COLO668 (cell line): ENCODE data around the gene CTR9.

Experiments
- DNase-seq: peaks from one replicate; lab custom pipeline; 2025; ENCODE audit not compliant: unreplicated experiment; lab: John Stamatoyannopoulos, UW

Gene CTR9

DNA sequence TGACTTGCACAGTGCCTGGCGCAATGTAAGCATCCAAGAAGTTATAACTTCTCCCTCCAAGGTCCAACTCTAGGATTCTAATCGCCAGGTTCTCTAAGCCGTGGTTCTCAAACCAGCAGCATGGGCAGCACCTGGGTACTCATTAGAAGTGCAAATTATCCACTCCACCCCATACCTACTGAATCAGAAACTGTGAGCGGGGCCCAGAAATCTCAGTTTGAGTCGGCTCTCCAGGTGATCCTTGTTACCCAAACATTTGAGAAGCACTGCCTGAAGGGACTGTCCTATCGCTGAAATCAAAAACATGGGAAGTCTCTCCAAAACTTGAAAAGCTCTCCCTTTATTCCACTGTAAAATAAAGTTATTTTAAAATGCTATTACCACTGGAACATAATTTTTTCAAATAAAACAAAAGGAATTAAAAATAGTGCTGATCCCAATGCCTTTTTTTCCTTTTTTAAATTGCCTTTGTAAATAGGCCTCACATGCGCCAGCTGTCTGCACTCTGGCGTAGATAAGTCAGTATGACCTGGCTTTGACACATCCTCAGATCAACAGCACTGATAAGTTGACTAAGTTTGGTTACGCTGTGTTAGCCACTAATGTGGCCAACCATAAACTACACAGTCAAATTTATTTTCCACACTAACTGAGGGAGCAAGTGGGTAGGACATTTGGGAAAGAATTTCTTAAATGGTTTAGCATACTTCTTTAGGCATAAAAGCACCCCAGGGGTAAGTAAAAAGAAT is 8.4 kb upstream of the CTR9 start:
- DNase-seq: no peak

DNA sequence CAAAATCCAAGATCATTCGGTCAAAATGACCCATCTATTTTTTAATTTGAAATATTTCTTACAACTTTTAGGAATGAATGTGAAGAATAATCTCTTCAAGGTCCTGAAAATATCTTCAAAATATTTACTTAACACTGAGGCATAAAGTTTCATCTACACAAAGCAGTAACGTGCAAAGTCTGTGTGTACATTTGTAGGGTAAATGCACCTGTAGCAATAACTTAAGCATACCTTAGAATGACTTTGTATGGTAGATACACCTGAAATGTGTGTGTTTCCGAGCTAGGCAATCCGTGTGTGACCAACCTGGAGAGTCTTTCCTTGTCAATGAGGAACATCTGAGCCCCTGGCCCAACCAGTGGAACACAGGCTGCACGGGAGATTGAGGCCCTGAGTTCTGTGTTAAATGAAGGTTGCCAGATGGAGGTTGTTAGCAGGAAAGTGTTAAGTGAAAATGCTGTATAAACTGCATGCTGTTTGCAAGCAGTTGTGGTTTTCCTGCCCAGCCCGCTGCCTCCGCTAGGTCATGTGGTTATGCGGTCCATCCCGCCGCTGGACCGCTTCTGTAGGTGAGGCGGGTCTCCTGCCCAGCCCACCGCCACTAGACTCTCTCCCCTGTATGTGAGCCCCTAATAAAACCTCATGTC is 7.6 kb upstream of the CTR9 start:
- no peak for DNase-seq

DNA sequence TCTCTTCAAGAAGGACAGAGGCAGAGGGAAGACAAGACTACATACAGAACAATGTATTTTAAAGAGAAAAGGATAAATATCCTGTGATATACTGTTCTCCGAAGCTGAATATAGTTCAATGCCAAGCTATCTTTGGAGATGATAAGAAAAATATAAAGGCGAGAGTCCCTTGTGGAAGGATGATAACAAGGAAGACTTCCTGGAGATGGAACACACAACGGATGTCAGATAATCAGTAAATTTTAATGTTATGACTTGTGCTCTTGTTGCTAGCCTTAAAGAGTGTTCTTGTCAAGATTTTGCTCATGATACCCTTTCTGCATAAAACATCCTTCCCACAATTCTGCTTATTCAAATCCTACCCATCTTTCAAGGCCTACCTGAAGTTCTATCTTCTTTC is 6.8 kb upstream of the CTR9 start:
- no peak for DNase-seq

DNA sequence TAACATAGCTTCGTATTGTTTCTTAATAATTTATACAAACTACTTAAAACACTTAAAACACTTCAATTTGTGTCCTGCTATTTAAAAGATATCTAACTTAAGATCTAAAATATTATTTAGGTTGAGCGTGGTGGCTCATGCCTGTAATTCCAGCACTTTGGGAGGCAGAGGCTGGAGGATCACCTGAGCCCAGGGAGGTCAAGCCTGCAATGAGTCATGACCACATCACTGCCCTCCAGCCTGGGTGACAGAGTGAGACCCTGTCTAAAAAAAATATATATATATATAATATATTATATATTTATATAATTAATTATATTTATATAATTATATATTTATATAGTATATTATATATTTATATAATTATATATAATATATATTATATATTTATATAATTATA is 4.2 kb upstream of the CTR9 start:
- no peak for DNase-seq

DNA sequence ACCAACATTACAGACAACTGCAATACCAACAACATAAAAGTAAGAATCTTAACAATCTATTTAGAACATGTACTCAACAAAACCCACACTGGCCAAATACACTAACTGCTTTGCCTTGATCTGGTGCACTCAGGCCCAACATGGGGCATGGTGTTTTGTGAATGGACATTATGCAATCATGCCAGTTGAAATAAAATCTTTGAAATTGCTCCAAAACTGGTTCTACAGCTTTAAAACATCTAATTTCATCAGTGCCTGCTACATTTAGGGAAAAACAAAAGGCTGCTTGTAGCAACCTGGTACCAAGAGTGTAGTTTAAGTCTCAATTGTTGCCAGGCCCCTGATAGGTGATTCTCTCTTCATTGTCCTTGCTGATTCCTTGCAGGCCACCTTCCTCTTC is 3.3 kb upstream of the CTR9 start:
- no peak for DNase-seq

DNA sequence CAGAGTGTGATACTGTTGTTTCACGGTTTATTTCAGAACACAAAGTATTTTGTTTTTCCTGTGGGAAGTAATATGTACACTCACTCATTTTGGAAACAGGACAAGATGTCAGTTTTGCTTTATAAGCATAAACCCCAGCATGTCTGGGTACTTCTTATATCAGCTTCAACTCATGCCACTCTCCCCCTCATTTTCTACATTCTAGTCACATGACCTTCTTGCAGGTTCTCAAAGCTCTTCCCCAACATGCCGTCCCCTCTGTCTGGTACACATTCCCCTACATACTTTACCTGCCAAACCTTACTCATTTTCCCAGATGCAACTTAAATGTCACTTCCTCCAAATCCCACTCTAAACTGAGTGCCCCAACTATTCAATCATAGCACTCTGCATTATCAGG is 1.6 kb upstream of the CTR9 start:
- no peak for DNase-seq

DNA sequence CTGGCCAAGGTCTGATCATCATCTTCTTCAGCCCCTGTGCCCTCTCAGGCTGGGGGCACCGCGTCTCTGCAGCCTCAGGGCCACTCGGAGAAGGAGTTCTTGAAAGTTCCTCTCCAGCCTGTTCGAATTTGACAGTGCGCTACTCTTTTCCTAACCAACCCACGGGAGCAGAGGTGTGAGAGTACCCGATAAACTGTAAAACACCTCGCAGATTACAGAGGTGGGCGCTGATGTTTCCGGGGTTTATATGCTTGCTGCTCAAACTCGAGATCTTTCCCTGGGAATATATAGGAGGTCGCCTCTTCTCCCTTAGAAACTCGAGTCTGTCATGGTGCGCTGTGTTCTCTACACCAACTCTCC is 515 bp downstream of the CTR9 start:
- no peak for DNase-seq

DNA sequence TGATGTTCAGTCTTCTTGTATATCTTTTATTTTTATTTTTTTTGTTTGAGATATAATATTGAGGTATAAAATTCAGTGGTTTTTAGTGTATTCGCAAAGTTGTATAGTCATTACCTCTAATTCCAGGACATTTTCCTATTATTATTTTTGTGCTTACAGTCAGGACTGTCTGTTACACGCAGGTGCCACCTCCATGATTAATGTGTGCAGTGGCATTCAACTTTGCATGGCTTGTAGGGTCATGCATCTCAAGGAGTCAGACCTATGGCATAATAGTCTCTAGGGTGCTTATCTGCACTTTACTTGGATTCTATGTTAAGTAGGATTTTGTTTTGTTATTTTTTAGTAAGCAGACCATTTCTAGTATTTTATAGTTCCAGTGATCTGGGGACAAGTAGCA is 1.0 kb downstream of the CTR9 start:
- no peak for DNase-seq

DNA sequence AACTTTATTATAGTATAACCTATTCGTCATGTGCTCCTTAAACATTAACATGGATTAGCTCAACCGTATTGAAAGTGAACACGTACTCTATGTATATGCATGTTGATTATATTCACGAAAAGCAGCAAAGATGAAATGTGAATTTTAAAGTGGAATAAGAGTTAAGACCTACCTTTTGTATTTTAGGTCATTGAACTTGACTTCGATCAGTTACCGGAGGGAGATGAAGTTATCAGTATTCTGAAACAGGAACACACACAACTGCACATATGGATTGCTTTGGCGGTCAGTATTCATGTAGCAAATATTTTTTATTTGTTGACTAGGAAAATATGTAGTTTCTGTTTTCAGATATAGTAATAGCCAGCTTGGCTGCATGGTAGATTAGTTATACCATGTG is 1.4 kb downstream of the CTR9 start:
- DNase-seq: no peak

DNA sequence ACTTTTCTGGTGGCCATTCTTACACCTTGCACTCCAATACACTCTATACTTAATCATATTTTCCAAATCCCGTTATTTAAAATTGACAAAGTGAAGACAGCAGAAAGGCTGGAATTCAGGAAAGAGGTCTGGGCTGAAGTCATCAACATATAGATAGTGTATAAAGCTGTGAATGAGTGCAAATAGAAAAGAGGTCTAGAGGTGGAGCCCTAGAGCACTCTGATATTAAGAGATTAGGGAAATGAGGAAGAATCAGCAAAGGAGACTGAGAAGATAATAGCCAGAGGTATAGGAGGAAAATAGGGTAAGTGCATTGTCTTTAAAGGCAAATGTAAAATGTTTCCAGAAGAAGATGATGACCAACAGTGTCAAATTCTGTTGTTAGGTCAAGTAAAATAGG is 7.9 kb downstream of the CTR9 start:
- no peak for DNase-seq

DNA sequence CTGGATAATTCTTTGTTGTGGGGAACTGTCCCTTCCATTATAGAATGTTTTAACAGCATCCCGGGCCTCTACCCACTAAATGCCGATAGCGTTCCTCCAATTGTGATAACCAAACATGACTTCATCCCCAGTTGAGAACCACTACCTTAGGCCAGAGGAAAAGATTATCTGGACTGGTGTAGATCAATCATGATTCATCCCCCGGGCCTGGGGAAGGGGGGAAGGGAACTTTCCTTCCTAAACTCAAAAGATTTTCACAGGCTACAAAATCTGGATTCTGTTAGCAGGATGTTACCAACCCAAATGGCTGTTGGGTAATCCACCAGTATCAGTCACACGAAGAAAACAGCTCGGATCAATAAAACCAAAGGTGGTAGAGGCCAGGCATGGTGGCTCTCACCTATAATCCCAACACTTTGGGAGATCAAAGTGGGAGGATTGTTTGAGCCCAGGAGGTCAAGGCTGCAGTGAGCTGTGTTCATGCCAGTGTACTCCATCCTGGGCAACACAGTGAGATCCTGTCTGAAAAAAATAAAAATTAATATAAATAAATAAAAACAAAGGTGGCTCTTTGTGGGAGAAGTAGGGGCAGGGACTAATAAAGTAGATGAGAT is 10.1 kb downstream of the CTR9 start:
- no peak for DNase-seq

DNA sequence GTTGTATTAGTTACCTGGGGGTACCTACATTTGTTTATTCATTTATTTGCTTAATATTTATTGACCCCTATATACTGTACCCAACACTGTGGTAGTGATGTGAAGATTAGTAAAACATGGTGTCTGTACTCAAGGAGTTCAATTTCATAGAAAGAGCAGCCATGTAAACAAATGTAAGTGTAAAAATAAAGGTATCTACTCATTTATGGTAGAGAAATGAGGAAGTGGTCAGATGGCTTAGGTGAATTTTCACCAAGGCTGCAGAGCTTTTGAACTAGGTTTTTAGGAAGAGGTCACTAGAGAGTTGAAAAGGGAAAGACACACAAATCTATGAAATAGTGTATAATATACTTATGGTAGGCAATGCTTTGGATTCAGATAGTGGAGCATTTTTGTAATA is 11.1 kb downstream of the CTR9 start:
- no peak for DNase-seq

DNA sequence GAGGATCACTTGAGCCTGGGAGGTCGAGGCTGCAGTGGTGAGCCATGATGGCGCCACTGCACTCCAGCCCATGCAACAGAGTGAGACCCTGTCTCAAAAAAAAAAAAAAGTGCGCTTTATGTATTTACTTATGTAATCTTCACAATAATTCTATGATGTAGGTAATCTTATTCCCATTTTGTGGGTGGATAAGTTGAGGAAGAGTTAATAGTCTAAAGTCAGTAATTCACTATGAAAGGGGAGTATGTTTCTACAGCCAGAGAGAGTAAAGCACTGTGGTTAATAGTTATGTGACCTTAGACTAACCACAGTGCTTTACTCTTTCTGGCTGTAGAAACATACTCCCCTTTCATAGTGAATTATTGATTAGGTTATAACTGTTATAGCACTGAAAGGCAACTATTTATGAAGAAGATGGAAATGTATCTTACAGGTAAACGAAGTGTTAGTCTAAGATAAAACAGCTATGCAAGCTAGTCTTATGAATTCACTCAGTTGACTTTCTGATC is 11.9 kb downstream of the CTR9 start:
- no peak for DNase-seq

DNA sequence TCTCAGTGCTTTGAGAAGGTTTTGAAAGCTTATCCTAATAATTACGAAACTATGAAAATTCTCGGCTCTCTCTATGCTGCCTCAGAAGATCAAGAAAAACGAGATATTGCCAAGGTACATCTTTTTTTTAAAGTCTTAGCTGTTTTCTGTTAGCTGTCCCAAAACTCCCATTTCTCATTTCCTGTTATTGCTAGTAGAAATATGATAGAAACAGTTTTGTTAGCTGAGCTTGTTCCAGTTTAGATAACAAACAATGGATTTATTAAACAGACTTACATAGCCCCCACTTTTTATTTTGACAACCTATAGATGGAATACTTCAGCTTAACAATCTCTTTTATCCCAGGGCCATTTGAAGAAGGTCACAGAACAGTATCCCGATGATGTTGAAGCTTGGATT is 12.7 kb downstream of the CTR9 start:
- DNase-seq: no peak

DNA sequence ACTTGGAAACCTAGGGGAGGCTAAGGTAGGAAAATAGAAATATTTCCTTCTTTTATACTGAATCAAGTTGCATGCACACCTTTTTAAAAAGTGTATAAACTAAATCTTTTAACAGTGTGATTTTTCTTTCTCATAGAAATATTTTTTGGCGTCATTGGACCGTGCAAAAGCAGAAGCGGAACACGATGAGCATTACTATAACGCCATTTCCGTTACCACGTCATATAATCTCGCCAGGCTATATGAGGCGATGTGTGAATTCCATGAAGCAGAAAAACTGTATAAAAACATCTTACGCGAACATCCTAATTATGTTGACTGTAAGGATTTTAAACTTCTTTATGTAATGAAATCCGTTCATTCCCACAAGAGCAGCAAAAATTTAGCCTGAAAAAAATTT is 13.4 kb downstream of the CTR9 start:
- no peak for DNase-seq

DNA sequence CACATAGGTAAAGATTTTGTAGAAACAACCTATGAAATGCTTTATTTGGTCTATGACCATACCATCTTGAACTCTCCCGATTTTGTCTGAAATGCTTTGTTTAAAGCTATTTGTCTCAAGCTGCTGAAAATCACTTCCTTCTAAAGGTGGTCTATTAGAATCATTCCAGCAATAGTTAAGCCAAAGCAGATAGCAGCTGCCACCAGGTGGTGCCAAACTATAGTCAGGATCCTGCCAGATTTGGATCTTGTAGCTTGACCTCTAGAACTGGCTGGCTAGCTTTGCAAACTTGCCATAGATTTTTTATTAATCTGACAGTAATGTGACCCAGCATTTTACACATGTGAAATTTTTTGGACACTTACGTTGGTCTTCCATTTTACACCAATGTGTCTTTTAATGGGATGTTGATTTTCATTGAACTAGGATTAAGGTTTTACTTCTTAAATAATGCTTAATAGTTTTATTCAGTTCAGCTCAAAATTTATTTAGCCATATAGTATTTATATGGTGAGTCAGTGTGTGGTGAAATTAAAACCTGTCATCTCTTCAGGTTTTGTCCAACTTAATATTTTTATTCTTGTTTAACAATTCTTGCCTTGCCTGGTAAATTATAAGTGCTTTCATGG is 19.7 kb downstream of the CTR9 start:
- peak; percentile 40 for DNase-seq

DNA sequence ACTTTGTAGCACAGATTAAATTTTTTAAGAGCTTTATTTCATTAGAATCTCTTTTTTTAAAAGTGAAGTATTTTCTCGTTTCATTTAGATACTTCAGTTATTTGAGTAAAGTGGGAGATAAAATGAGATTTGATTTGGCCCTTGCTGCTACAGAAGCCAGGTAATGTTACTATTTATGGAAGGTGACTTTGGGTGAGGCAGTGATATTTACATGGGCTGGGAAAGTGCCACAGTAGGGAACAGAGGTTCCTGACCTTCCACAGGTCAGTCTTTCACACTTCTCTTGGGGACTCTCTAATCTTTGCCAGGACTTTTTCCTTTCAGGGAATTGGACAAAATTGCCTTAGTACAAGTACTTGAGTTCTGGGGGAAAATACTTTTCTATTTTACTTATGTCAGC is 20.4 kb downstream of the CTR9 start:
- no peak for DNase-seq

DNA sequence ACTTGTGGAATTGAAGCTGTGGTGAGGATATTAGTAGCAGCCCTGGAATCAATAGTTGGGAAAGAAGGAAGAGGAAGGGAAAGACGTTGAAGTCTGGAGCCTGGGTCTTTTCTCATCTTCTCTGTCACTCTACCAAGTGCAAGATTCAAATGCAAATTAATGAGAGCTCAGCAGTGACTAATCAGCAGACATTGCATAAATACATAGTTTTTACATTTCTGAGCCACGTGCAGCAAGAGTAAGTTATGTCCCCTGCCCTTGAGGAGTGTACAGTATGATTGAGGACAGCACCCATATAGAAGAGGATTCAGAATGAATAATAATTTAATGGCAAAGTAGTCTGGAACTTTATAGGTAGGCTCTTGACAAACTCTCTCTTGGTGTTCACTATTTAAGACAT is 23.8 kb downstream of the CTR9 start:
- no peak for DNase-seq

DNA sequence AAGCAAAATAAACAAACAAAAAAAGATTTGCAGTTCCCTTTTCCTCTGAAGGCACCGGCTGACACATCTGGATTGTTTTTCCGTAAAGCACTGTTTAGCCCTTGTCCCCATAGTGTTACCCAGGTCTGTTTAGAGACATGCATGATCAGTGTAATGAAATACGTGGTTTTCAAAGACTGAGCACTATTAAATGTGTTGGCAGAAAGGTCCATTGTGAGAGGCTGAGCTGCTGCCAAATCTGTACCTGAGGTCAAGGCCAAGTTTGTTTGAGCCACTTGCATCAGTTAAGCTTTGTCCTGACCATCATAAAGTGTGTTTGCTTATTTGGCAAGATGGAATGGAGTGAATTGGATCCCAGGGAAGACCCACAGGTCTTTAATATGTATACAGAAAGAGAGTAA is 26.3 kb downstream of the CTR9 start:
- DNase-seq: no peak

DNA sequence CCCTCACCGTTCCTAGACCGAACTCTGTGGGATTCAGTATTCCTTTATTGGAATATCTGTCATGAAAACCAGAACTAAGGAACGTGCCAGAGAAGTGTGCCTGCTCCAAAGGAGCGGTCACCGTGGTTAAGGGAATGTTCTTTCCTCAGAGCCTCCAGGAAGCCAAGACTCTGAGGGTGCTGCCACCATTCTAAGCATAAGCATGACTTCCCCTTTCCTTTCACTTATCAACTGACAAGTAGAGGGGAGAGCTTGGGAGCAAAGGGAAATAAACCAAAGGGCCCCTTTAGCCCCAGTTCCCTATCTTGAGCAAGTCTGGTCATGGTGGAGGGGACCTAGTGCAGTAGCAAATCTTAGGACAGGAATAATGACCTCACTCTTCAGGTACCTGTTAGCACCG is 26.8 kb downstream of the CTR9 start:
- no peak for DNase-seq

DNA sequence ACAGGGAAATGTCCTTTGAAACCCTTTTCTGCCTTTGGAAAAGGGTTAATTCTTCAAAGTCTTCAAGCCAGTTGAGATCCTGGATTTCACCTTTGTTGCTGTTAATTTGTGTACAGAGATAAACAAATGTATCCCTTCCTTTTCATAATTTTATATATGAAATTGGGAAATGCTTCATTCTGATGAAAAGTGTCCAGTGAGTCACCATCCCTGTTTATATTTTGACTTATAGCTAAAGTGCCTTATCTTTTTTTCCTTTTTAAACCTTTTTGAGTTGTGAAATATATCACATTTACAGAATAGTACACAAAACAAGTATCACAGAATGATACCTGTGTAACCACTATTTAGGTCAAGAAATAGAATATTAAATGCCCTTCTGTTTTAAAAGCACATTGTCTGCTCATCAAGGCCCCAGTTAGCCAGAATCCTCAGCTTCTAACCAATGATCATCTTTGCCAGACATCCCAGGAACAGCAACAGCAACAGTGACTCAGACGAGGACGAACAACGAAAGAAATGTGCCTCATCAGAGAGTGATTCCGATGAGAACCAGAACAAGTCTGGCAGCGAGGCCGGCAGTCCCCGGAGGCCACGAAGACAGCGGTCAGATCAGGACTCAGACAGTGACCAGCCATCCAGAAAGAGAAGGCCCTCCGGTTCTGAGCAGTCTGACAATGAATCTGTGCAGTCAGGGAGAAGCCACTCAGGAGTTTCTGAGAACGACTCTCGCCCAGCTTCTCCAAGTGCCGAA is 27.3 kb downstream of the CTR9 start:
- no peak for DNase-seq
